GM12878 (cell line): Measurements from ENCODE around the gene CACYBP.

Source experiments
- EGR1 ChIP-seq, 2 experiments: IDR thresholded peaks; 1 replicate in 1 of 2; 2 replicates in 1 of 2; pipeline ENCODE4 v1.6.1; 2011 to 2012; ENCODE audit warnings: low read depth in 2 of 2, low read length in 2 of 2, borderline replicate concordance in 1 of 2, mild to moderate bottlenecking in 1 of 2, moderate library complexity in 1 of 2
- FOXK2 ChIP-seq: fragments of 450-650 bp; IDR thresholded peaks from 2 replicates; pipeline ENCODE4 v1.6.1; 2017; ENCODE audit warnings: mild to moderate bottlenecking, moderate library complexity
- MTA3 ChIP-seq: IDR thresholded peaks from 2 replicates; pipeline ENCODE4 v1.6.1; 2012; ENCODE audit warnings: low read length, inconsistent platforms, borderline replicate concordance
- MXI1 ChIP-seq: fragments of 150-350 bp; IDR thresholded peaks from 2 replicates; pipeline ENCODE4 v1.6.1; 2011; ENCODE audit warnings: low read depth, mild to moderate bottlenecking, inconsistent platforms, low read length, improper control_type of control experiment
- RAD21 ChIP-seq: IDR thresholded peaks from 2 replicates; pipeline ENCODE4 v1.6.1; 2011; ENCODE audit warnings: mild to moderate bottlenecking, low read depth, low read length, moderate library complexity; ENCODE audit not compliant: insufficient read depth
- TF ChIP-seq, protein P1 (sequence below), 3 experiments: IDR thresholded peaks in 2 of 3; conservative IDR thresholded peaks in 1 of 3; 2 replicates each; pipeline ENCODE4 v1.5.1; 2011; ENCODE audit warnings: low read depth in 3 of 3, low read length in 3 of 3, mild to moderate bottlenecking in 3 of 3, control low read depth in 2 of 3, moderate library complexity in 2 of 3, inconsistent platforms in 1 of 3, mixed read lengths in 1 of 3; ENCODE audit not compliant: control insufficient read depth in 2 of 3, insufficient read depth in 1 of 3; ENCODE audit errors: extremely low read depth in 1 of 3
- TF ChIP-seq, protein P2 (sequence below): IDR thresholded peaks from 2 replicates; pipeline ENCODE4 v1.6.1; 2011; ENCODE audit warnings: borderline replicate concordance, low read depth, mild to moderate bottlenecking, moderate library complexity, mixed read lengths, low read length; ENCODE audit not compliant: insufficient read depth; ENCODE audit errors: extremely low read length

DNA sequence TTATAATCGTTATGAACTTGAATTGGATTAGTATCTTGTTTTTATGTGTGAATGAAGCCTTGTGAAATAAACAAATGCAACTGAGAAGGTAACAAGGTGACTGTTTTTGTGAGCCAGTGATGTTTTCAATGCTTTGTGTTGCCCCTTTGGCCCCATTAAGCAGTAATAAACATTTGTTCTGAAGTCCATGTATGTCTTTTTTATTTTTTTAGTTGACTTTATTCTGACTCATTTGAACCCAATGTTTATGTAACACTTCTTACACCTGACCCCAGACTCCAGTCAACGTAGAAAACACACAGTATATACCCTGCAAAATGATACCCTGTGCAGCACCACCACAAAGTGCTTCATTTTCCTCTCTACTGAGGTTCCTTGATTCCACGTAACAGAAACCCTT is 4.6 kb upstream of the CACYBP start:
- TF ChIP-seq, protein P1, sequence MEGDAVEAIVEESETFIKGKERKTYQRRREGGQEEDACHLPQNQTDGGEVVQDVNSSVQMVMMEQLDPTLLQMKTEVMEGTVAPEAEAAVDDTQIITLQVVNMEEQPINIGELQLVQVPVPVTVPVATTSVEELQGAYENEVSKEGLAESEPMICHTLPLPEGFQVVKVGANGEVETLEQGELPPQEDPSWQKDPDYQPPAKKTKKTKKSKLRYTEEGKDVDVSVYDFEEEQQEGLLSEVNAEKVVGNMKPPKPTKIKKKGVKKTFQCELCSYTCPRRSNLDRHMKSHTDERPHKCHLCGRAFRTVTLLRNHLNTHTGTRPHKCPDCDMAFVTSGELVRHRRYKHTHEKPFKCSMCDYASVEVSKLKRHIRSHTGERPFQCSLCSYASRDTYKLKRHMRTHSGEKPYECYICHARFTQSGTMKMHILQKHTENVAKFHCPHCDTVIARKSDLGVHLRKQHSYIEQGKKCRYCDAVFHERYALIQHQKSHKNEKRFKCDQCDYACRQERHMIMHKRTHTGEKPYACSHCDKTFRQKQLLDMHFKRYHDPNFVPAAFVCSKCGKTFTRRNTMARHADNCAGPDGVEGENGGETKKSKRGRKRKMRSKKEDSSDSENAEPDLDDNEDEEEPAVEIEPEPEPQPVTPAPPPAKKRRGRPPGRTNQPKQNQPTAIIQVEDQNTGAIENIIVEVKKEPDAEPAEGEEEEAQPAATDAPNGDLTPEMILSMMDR (IDR thresholded peaks at IDR 0.05 in 2 of 3, conservative IDR thresholded peaks at IDR 0.05 in 1 of 3; ENCODE audit: control insufficient read depth in 2 of 3, extremely low read depth in 1 of 3, insufficient read depth in 1 of 3, low read depth in 3 of 3, low read length in 3 of 3) = no peak
- TF ChIP-seq EGR1 (IDR thresholded peaks at IDR 0.05; ENCODE audit: borderline replicate concordance in 1 of 2, low read depth in 2 of 2, low read length in 2 of 2) (no peak), MXI1 (no peak), MTA3 (no peak), RAD21 (no peak), FOXK2 (no peak)
- TF ChIP-seq, protein P2, sequence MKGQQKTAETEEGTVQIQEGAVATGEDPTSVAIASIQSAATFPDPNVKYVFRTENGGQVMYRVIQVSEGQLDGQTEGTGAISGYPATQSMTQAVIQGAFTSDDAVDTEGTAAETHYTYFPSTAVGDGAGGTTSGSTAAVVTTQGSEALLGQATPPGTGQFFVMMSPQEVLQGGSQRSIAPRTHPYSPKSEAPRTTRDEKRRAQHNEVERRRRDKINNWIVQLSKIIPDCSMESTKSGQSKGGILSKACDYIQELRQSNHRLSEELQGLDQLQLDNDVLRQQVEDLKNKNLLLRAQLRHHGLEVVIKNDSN = no peak
